H1 (cell line): ENCODE data around the gene PLCB3. TPM values are rescaled to one million over a fixed set of nuclear protein-coding genes. Genes with fewer than 3 reads are reported as not detected.

Source experiments
- CTCF ChIA-PET: fragments of 300-600 bp; sonication (Branson Sonifier 250); formaldehyde crosslinking; loops from one replicate; lab custom pipeline; 2021; ENCODE audit not compliant: partially characterized antibody; lab: Charles Lee
- POLR2A ChIA-PET: fragments of 300-600 bp; sonication (Branson Sonifier 250); formaldehyde crosslinking; loops from one replicate; lab custom pipeline; 2021; ENCODE audit warnings: inconsistent platforms; ENCODE audit not compliant: partially characterized antibody; lab: Charles Lee
- DNase-seq, 2 experiments: peaks; one replicate each; pipeline versions ENCODE4 v3.0.0 to v3.0.0-alpha.2; 2010 to 2022; ENCODE audit warnings: low spot score in 2 of 2, low read depth in 1 of 2, mixed read lengths in 1 of 2
- FAIRE-seq: peaks from 2 replicates; lab custom pipeline; 2011; peaks lifted over from hg19 to GRCh38; lab: Jason Lieb, UNC
- H2AFZ ChIP-seq: 2 replicates; pipeline ENCODE4 v1.8.1; 2012; ENCODE audit warnings: low read length, inconsistent platforms
- H2AK5ac ChIP-seq: 2 replicates; pipeline ENCODE4 v1.6.1; 2013; ENCODE audit warnings: low read depth, low read length
- H2BK120ac ChIP-seq: replicated peaks from 2 replicates; pipeline ENCODE3; 2013; ENCODE audit warnings: low read depth, low read length, inconsistent platforms
- H2BK12ac ChIP-seq: 2 replicates; pipeline ENCODE4 v1.6.1; 2013; ENCODE audit warnings: low read depth, low read length
- H2BK15ac ChIP-seq: 2 replicates; pipeline ENCODE4 v1.6.1; 2013; ENCODE audit warnings: low read length
- H2BK20ac ChIP-seq: 2 replicates; pipeline ENCODE4 v1.6.1; 2013; ENCODE audit warnings: low read length
- H2BK5ac ChIP-seq: 2 replicates; pipeline ENCODE4 v1.6.1; 2013; ENCODE audit warnings: low read depth, low read length
- H3K14ac ChIP-seq: 2 replicates; pipeline ENCODE4 v1.6.1; 2013; ENCODE audit warnings: inconsistent platforms; ENCODE audit not compliant: insufficient read length
- H3K18ac ChIP-seq: 2 replicates; pipeline ENCODE4 v1.6.1; 2013; ENCODE audit warnings: low read length; ENCODE audit errors: extremely low read depth
- H3K23ac ChIP-seq: 2 replicates; pipeline ENCODE4 v1.6.1; 2013; ENCODE audit warnings: inconsistent platforms; ENCODE audit not compliant: insufficient read length
- H3K23me2 ChIP-seq: 2 replicates; pipeline ENCODE4 v1.6.1; 2013; ENCODE audit warnings: low read depth, low read length
- H3K27ac ChIP-seq: 2 replicates; pipeline ENCODE4 v1.6.1; 2011; ENCODE audit warnings: low read depth, low read length, inconsistent platforms
- H3K27me3 ChIP-seq, 4 experiments: replicated peaks in 1 of 4; 1 replicate in 1 of 4; 2 replicates in 3 of 4; pipeline versions ENCODE4 v1.6.1 to v1.8.1; 2011 to 2013; ENCODE audit warnings: low read length in 3 of 4, mild to moderate bottlenecking in 3 of 4, inconsistent platforms in 2 of 4, mixed read lengths in 2 of 4, moderate library complexity in 1 of 4; ENCODE audit not compliant: control insufficient read depth in 3 of 4, insufficient read depth in 3 of 4; ENCODE audit errors: extremely low read depth in 1 of 4
- H3K36me3 ChIP-seq, 4 experiments: 2 replicates each; pipeline versions ENCODE4 v1.6.1 to v1.8.1; 2011 to 2013; ENCODE audit warnings: mild to moderate bottlenecking in 4 of 4, low read length in 3 of 4, moderate library complexity in 2 of 4, control low read depth in 1 of 4, inconsistent platforms in 1 of 4; ENCODE audit not compliant: insufficient read depth in 4 of 4, control insufficient read depth in 2 of 4
- H3K4ac ChIP-seq: replicated peaks from 2 replicates; pipeline ENCODE3; 2013; ENCODE audit warnings: low read length, low read depth, mixed read lengths, inconsistent platforms; ENCODE audit not compliant: insufficient read length
- H3K4me1 ChIP-seq, 4 experiments: replicated peaks in 1 of 4; 1 replicate in 1 of 4; 2 replicates in 3 of 4; pipeline versions ENCODE4 v1.6.1 to v1.8.1; 2011 to 2013; ENCODE audit warnings: low read length in 3 of 4, inconsistent platforms in 2 of 4, mixed read lengths in 1 of 4; ENCODE audit not compliant: insufficient read depth in 4 of 4, control insufficient read depth in 3 of 4
- H3K4me2 ChIP-seq, 2 experiments: 2 replicates each; pipeline versions ENCODE4 v1.6.1 to v1.8.1; 2011 to 2013; ENCODE audit warnings: low read depth in 2 of 2, low read length in 2 of 2, control low read depth in 1 of 2, inconsistent platforms in 1 of 2, mild to moderate bottlenecking in 1 of 2; ENCODE audit not compliant: insufficient read depth in 1 of 2
- H3K4me3 ChIP-seq, 4 experiments: fragments of 200-600, 300-600 bp in 1 of 4; sonication (generic), shearing (Covaris generic), sonication (Bioruptor Twin) in 1 of 4; 2 replicates each; pipeline versions ENCODE4 v1.5.1 to v1.8.1; 2011 to 2016; ENCODE audit warnings: low read length in 4 of 4, low read depth in 3 of 4, control low read depth in 2 of 4, inconsistent platforms in 2 of 4, mild to moderate bottlenecking in 2 of 4, mixed read lengths in 1 of 4, moderate library complexity in 1 of 4; ENCODE audit not compliant: insufficient read depth in 2 of 4; ENCODE audit errors: extremely low read depth in 1 of 4
- H3K56ac ChIP-seq: replicated peaks from 2 replicates; pipeline ENCODE3; 2013; ENCODE audit warnings: low read depth, mild to moderate bottlenecking, mixed read lengths, low read length, inconsistent platforms; ENCODE audit not compliant: insufficient read length
- H3K79me1 ChIP-seq: 2 replicates; pipeline ENCODE4 v1.6.1; 2013; ENCODE audit warnings: low read depth, low read length, control low read depth
- H3K79me2 ChIP-seq, 2 experiments: 2 replicates each; pipeline versions ENCODE4 v1.6.1 to v1.8.1; 2012 to 2013; ENCODE audit warnings: low read length in 2 of 2, mild to moderate bottlenecking in 2 of 2, inconsistent platforms in 1 of 2; ENCODE audit not compliant: insufficient read depth in 2 of 2, control insufficient read depth in 1 of 2
- H3K9ac ChIP-seq, 4 experiments: replicated peaks in 1 of 4; 1 replicate in 1 of 4; 2 replicates in 3 of 4; pipeline versions ENCODE4 v1.6.1 to v1.8.1; 2011 to 2013; ENCODE audit warnings: low read depth in 3 of 4, low read length in 3 of 4, control low read depth in 2 of 4, mild to moderate bottlenecking in 2 of 4, moderate library complexity in 2 of 4, inconsistent platforms in 1 of 4; ENCODE audit errors: extremely low read depth in 1 of 4
- H3K9me3 ChIP-seq, 2 experiments: 2 replicates each; pipeline versions ENCODE4 v1.6.1 to v1.8.1; 2012 to 2013; ENCODE audit warnings: mild to moderate bottlenecking in 2 of 2, moderate library complexity in 2 of 2, control low read depth in 1 of 2, inconsistent platforms in 1 of 2, low read depth in 1 of 2, low read length in 1 of 2, mixed read lengths in 1 of 2; ENCODE audit not compliant: insufficient read depth in 2 of 2
- H4K20me1 ChIP-seq, 2 experiments: replicated peaks in 1 of 2; 2 replicates each; pipeline versions ENCODE3 to v1.8.1; 2011 to 2013; ENCODE audit warnings: inconsistent platforms in 2 of 2, low read length in 2 of 2, mild to moderate bottlenecking in 1 of 2; ENCODE audit not compliant: insufficient read depth in 2 of 2, control insufficient read depth in 1 of 2
- H4K5ac ChIP-seq: 2 replicates; pipeline ENCODE4 v1.6.1; 2013; ENCODE audit warnings: low read length, low read depth, mixed read lengths, inconsistent platforms; ENCODE audit not compliant: insufficient read length
- H4K8ac ChIP-seq: 2 replicates; pipeline ENCODE4 v1.8.0; 2013; ENCODE audit warnings: mild to moderate bottlenecking, moderate library complexity, low read length, inconsistent platforms; ENCODE audit not compliant: insufficient read depth; ENCODE audit errors: extremely low read depth
- H4K91ac ChIP-seq: replicated peaks from 2 replicates; pipeline ENCODE3; 2013; ENCODE audit warnings: low read length, mixed read lengths, inconsistent platforms; ENCODE audit not compliant: insufficient read length
- WGBS, 2 experiments: shearing (Covaris generic) in 1 of 2; methylation state at CpG; one replicate each; pipeline versions ENCODE4 v1.1.6 to v1.1.7; 2013 to 2015; ENCODE audit warnings: low lambda C conversion rate in 2 of 2, mixed read lengths in 2 of 2, inconsistent platforms in 1 of 2, low coverage in 1 of 2, missing lambda C conversion rate in 1 of 2; ENCODE audit not compliant: insufficient replicate concordance in 2 of 2, insufficient coverage in 1 of 2, insufficient read length in 1 of 2; ENCODE audit errors: extremely low coverage in 1 of 2, missing lambda C conversion rate in 1 of 2; 5-methylcytosine and 5-hydroxymethylcytosine counted together
- polyA plus RNA-seq, 7 experiments: library from polyadenylated mRNA; depleted of rRNA in 3 of 7; stranded (reverse) in 5 of 7; unstranded in 2 of 7; fragments of >200 nt in 5 of 7; fragments of 200-250 nt in 2 of 7; gene quantifications; 1 replicate in 5 of 7; 2 replicates in 1 of 7; 4 replicates in 1 of 7; pipeline versions ENCODE4 v1.2.1 to v1.2.3, GENCODE V29; 2011 to 2013; ENCODE audit warnings: missing spikeins in 2 of 7, mixed read lengths in 2 of 7
- total RNA-seq: library from RNA; stranded (reverse); fragmentation: NEBNext Ultra II Directional; extraction: Animal tissue kit (Norgen Biotek cat#: 25700); gene quantifications from 2 replicates; pipeline ENCODE4 v1.2.1, GENCODE V29; 2021

PLCB3 gene
- total and polyA plus RNA-seq, 2 of the 8 experiments (the other 6 are each of a cell fraction or from before 2014, with no cell fraction given): 47.2 to 104 TPM

DNA sequence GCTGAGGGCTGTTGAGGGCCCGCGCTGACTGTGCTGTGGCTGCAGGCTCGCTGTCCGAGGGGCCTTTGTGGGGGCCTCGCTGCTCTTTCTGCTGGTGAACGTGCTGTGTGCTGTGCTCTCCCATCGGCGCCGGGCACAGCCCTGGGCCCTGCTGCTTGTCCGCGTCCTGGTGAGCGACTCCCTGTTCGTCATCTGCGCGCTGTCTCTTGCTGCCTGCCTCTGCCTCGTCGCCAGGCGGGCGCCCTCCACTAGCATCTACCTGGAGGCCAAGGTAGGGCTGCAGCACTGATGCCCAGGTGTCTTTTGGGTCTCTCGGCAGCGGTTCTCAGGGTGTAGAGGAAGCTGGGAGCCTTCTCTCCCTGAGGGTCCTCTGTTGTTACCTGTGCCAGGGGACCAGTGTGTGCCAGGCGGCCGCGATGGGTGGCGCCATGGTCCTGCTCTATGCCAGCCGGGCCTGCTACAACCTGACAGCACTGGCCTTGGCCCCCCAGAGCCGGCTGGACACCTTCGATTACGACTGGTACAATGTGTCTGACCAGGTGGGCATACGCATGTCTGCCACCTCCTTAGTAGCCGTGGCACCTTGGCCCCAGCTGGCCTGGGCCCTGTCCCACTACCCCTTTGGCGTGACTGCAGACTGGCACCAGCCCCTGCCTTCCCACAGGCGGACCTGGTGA lies 36.5 kb downstream of the PLCB3 start:
- Histone ChIP-seq H3K4me3 (no peak overlapping the region), H3K9ac (no peak overlapping the region), H3K79me1 (no peaks in the 10 kb centered on the region), H2BK20ac (no peak overlapping the region), H2BK15ac (no peak overlapping the region), H3K4ac (no peak overlapping the region), H3K36me3 (peaks cover 0 to 9% (median 0%) of the 10 kb centered on the region in 4 experiments; a peak in 1 of 8 replicates), H4K91ac (no peak overlapping the region), H3K14ac (no peak overlapping the region), H2BK12ac (no peak overlapping the region), H4K5ac (no peak overlapping the region), H3K4me2 (no peak overlapping the region), H3K27me3 (peaks cover 28 to 38% (median 36%) of the 10 kb centered on the region in 4 experiments; a peak in 6 of 7 replicates), H3K9me3 (no peaks in the 10 kb centered on the region), H3K4me1 (peaks cover 0 to 14% (median 7%) of the 10 kb centered on the region in 4 experiments; a peak in 5 of 7 replicates), H3K79me2 (no peaks in the 10 kb centered on the region), H2AFZ (no peak overlapping the region), H4K20me1 (peaks cover 5 to 17% of the 10 kb centered on the region in 2 experiments), H2AK5ac (no peak overlapping the region), H4K8ac (no peak overlapping the region), H2BK5ac (0 out of 2 replicates have a peak overlapping the region, but pooled peaks have one; percentile 44), H2BK120ac (no peak overlapping the region), H3K27ac (no peak overlapping the region), H3K56ac (no peak overlapping the region), H3K23me2 (peaks cover 15% of the 10 kb centered on the region; the same call in 1 of the 2 replicates), H3K23ac (no peak overlapping the region), H3K18ac (no peak overlapping the region)
- 95% methylated on average over 33 of the region's 33 CpGs; no CpG with 5 or more reads in 1 of the 2 experiments for WGBS, 2 experiments
- CTCF ChIA-PET: interaction anchor here (1.0 to 11.4 kb wide), 4 partner anchors 15 to 24 kb away, joined by 3 to 134 read pairs (median 4); partner anchors contain the start of genes CATSPERZ and ESRRA
- POLR2A ChIA-PET: interaction anchor here (0.9 to 9.5 kb wide), 3 partner anchors 13 to 42 kb away, joined by 3 to 79 read pairs (median 4); no protein-coding TSS in a partner anchor
- no peak for FAIRE-seq
- no peak for DNase-seq
